Measurements from ENCODE around the gene CTDSPL.

Gene CTDSPL

GRCh38 chr3:37945807-37946530, 84.3 kb downstream of the CTDSPL start:
- no peak for DNase-seq

- DNase-seq = no peak
Measured at GRCh38 chr3:37946531-37946889, 84.8 kb downstream of the CTDSPL start.

GRCh38 chr3:37949866-37950265, 88.2 kb downstream of the CTDSPL start:
- no peak for DNase-seq

GRCh38 chr3:37952564-37952963, 90.9 kb downstream of the CTDSPL start:
- no peak for DNase-seq

- no peak for DNase-seq
Measured at GRCh38 chr3:37953226-37953625, 91.5 kb downstream of the CTDSPL start.

- no peak for DNase-seq
Measured at GRCh38 chr3:37953707-37954394, 92.2 kb downstream of the CTDSPL start.

- no peak for DNase-seq
Measured at GRCh38 chr3:37954881-37955280, 93.2 kb downstream of the CTDSPL start.

GRCh38 chr3:37955918-37956707, 94.4 kb downstream of the CTDSPL start:
- no peak for DNase-seq

- no peak for DNase-seq
Measured at GRCh38 chr3:37956723-37957538, 95.3 kb downstream of the CTDSPL start.

- DNase-seq = no peak
Measured at GRCh38 chr3:37957539-37957936, 95.9 kb downstream of the CTDSPL start.

GRCh38 chr3:37961622-37962431, 100.1 kb downstream of the CTDSPL start:
- no peak for DNase-seq

- no peak for DNase-seq
Measured at GRCh38 chr3:37963016-37963415, 101.3 kb downstream of the CTDSPL start.

GRCh38 chr3:37963635-37964034, 102.0 kb downstream of the CTDSPL start:
- DNase-seq = no peak

- DNase-seq = no peak
Measured at GRCh38 chr3:37964146-37964545, 102.5 kb downstream of the CTDSPL start.

GRCh38 chr3:37964716-37965115, 103.0 kb downstream of the CTDSPL start:
- DNase-seq = no peak

GRCh38 chr3:37967260-37967881, 105.7 kb downstream of the CTDSPL start:
- peak; percentile 77 for DNase-seq

- DNase-seq = no peak
Measured at GRCh38 chr3:37968199-37968598, 106.5 kb downstream of the CTDSPL start.

- DNase-seq = no peak
Measured at GRCh38 chr3:37968813-37969595, 107.3 kb downstream of the CTDSPL start.

- no peak for DNase-seq
Measured at GRCh38 chr3:37969596-37970100, 108.0 kb downstream of the CTDSPL start.

GRCh38 chr3:37970802-37971201, 109.1 kb downstream of the CTDSPL start:
- DNase-seq = no peak

GRCh38 chr3:37971467-37971866, 109.8 kb downstream of the CTDSPL start:
- DNase-seq = no peak

Measured in stimulated activated CD8-positive, alpha-beta memory T cell treated with anti-CD3 and anti-CD28 coated beads, Interleukin-4, amount 100 ng/mL, for 48 hours (primary cell).